ENCODE data around the gene USP6.

DNA sequence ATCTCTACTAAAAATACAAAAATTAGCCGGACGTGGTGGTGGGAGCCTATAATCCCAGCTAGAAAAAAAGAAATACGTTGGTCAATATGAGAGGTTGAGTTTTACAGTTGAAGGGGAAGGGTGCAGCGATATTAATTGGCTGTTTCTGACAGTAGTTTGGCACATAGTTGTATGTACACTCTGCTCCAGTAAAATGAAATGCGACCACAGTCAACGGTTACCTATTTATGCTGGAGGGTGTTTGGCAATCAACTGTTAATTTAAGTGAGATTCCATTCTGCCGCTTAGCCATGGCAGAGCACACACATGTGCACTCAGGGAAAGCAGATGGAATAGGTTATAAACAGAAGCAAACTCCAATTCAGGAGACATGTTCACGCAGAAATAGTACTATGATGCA, 85.2 kb downstream of the USP6 start:
- TF ChIP-seq POLR2AphosphoS2 (conservative IDR thresholded peaks at IDR 0.05; ENCODE audit: low read length), result no peak
- TF ChIP-seq POLR2A (IDR thresholded peaks at IDR 0.05; ENCODE audit: low read length), result no peak
- TF ChIP-seq, protein P1, sequence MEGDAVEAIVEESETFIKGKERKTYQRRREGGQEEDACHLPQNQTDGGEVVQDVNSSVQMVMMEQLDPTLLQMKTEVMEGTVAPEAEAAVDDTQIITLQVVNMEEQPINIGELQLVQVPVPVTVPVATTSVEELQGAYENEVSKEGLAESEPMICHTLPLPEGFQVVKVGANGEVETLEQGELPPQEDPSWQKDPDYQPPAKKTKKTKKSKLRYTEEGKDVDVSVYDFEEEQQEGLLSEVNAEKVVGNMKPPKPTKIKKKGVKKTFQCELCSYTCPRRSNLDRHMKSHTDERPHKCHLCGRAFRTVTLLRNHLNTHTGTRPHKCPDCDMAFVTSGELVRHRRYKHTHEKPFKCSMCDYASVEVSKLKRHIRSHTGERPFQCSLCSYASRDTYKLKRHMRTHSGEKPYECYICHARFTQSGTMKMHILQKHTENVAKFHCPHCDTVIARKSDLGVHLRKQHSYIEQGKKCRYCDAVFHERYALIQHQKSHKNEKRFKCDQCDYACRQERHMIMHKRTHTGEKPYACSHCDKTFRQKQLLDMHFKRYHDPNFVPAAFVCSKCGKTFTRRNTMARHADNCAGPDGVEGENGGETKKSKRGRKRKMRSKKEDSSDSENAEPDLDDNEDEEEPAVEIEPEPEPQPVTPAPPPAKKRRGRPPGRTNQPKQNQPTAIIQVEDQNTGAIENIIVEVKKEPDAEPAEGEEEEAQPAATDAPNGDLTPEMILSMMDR (IDR thresholded peaks at IDR 0.05), result no peak
- no peak for TF ChIP-seq HDAC2 (IDR thresholded peaks at IDR 0.05)
- TF ChIP-seq RFX5 (IDR thresholded peaks at IDR 0.05), result no peak
- TF ChIP-seq RAD21 (conservative IDR thresholded peaks at IDR 0.05 in 1 of 2, IDR thresholded peaks at IDR 0.05 in 1 of 2), result no peak
- TF ChIP-seq EP300 (IDR thresholded peaks at IDR 0.05), result no peak
- TF ChIP-seq ZFP36 (IDR thresholded peaks at IDR 0.05; ENCODE audit: borderline replicate concordance, partially characterized antibody), result no peak
- no peak for TF ChIP-seq NPAS2 (CRISPR knock-in tag; IDR thresholded peaks at IDR 0.05; ENCODE audit: borderline replicate concordance)
- TF ChIP-seq MAFK (IDR thresholded peaks at IDR 0.05; ENCODE audit: partially characterized antibody), result no peak
- no peak for TF ChIP-seq ELK1 (IDR thresholded peaks at IDR 0.05; ENCODE audit: low read depth, low read length)
- TF ChIP-seq PBX3 (IDR thresholded peaks at IDR 0.05), result no peak
- TF ChIP-seq PHF8 (IDR thresholded peaks at IDR 0.05; ENCODE audit: borderline replicate concordance, low read depth), result no peak
